ENCODE data around the gene ABCC8.

ABCC8 gene

DNA sequence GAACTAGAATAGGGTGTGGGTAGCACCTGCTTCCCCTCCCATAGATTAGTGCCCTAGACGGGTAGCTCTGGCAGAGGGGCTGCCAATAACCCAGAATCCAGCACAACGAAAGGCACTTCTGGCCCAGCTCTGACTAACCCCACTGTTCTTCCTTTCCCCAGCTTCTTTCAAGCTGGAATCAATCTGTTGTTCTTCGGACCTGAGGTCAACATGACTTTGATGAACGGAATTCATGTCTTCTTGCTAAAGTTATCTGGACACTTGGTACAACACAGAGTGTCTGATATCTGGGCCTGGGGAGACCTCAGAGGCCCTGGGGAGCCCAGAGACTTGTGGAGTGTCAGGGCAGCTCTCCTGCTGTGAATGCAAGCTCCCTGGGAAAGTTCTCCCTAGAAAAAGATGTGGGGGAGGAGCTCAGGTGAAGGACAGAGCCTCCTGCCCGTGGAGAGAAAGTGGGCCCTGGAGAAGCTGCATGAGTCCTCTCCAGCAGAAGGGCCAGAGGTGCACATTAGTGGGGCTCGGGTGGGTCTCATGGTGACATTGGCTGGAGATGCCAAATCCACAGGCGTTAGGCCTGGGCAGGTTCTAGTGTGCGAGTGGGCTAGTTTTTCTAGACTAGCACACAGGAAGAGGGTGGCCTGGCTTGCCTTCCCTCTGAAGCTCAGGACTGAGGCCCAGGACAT, 94.5 kb downstream of the ABCC8 start:
- H3K9ac ChIP-seq (ENCODE audit: low read length) = no peak overlapping the region
- H3K9me3 ChIP-seq (ENCODE audit: control insufficient read depth, low read depth, low read length) = peaks cover 10% of the 10 kb centered on the region
- no peaks in the 10 kb centered on the region for H3K4me1 ChIP-seq (ENCODE audit: control insufficient read depth, low read depth, low read length)
- H3K27ac ChIP-seq (ENCODE audit: low read length) = no peak overlapping the region
- no peaks in the 10 kb centered on the region for H3K36me3 ChIP-seq (ENCODE audit: control insufficient read depth, low read depth, low read length)
- H3K4me3 ChIP-seq (ENCODE audit: low read length) = no peak overlapping the region
- H3K27me3 ChIP-seq (ENCODE audit: control insufficient read depth, insufficient read depth, low read length) = no peaks in the 10 kb centered on the region

DNA sequence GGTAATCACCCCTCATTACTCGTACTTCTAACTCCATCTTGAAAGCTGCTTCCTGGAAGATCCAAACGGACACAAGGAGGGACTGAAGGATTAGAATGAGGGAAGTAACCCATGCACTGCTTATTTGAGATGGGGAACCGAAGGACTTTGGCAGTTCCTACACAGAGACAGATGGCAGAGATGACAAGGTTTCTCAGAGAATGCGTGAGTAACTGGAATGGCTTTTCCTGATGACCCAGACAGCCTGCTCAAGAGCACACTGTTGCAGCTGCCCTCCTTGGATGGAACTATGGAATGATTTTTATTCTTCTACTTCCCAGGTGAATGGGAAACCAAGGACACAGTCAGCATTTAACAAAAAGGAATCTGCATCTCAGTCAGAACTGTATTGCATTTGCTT, 95.5 kb downstream of the ABCC8 start:
- Histone ChIP-seq H3K4me3 (ENCODE audit: low read length) (no peak overlapping the region), H3K36me3 (ENCODE audit: control insufficient read depth, low read depth, low read length) (no peaks in the 10 kb centered on the region), H3K9ac (ENCODE audit: low read length) (no peak overlapping the region)

DNA sequence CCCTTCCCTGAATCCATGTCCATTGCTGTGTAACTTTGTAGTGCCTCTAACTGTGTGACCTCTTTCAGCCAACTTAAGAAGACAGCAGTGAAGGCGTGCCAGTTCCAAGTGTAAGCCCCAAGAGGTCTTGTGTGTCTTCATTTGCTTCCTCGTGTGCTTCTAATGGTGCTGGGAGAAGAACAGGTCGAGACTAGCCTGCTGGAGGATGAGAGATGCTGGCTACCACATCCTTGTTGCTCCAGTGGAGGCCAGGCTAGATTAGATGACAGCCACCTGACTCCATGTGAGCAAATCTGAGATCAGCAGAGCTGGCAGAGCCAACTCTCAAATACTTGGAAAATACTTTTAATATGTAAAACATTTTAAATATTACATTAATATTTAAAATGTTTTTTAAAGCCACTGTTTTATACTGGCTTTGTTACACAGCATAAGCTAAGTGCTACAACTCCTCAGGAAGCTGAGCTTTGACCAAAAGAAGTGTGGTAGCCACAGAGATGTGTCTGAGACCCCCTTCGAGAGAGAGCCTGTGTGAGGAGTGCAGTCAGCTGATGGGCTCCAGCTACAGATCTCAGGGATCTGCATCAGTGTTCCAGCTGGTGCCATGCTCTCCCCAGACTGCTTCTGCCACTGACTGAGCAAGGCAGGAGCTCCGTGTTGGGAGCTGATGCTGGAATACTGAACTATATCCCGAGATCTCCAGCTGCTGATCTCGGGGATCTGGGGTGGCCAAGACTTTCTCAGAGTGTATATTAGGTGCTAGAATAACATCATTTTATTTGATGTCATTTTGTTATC, 97.1 kb downstream of the ABCC8 start:
- Histone ChIP-seq H3K27ac (ENCODE audit: low read length) (no peak overlapping the region), H3K36me3 (ENCODE audit: control insufficient read depth, low read depth, low read length) (no peaks in the 10 kb centered on the region), H3K9ac (ENCODE audit: low read length) (no peak overlapping the region), H3K4me3 (ENCODE audit: low read length) (no peak overlapping the region), H3K27me3 (ENCODE audit: control insufficient read depth, insufficient read depth, low read length) (no peaks in the 10 kb centered on the region), H3K9me3 (ENCODE audit: control insufficient read depth, low read depth, low read length) (peaks cover 10% of the 10 kb centered on the region), H3K4me1 (ENCODE audit: control insufficient read depth, low read depth, low read length) (no peaks in the 10 kb centered on the region)

More for the DNA sequence above, 95.5 kb downstream of the ABCC8 start:
- Histone ChIP-seq H3K27me3 (ENCODE audit: control insufficient read depth, insufficient read depth, low read length) (no peaks in the 10 kb centered on the region), H3K4me1 (ENCODE audit: control insufficient read depth, low read depth, low read length) (no peaks in the 10 kb centered on the region), H3K27ac (ENCODE audit: low read length) (no peak overlapping the region), H3K9me3 (ENCODE audit: control insufficient read depth, low read depth, low read length) (peaks cover 10% of the 10 kb centered on the region)

DNA sequence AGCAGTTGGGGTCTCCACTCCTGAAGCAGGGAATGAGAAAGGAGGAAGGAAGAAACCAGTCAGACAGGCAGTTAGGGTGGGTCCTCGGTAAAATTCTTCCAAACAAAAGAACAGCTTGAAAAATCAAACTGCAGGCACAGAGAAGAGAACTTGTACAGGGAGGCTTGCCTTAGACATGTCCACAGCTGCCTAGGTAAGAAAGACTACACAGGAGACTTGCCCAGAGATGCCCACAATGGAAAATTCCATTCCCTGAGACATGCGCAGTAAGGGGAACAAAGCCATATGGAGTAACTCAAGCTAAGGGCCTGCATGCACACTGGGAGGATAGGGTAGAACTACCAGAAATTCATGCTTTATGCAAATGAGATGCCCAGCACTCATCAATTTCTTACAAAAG, 98.0 kb downstream of the ABCC8 start:
- no peaks in the 10 kb centered on the region for H3K4me1 ChIP-seq (ENCODE audit: control insufficient read depth, low read depth, low read length)
- no peaks in the 10 kb centered on the region for H3K36me3 ChIP-seq (ENCODE audit: control insufficient read depth, low read depth, low read length)
- H3K4me3 ChIP-seq (ENCODE audit: low read length) = no peak overlapping the region

DNA sequence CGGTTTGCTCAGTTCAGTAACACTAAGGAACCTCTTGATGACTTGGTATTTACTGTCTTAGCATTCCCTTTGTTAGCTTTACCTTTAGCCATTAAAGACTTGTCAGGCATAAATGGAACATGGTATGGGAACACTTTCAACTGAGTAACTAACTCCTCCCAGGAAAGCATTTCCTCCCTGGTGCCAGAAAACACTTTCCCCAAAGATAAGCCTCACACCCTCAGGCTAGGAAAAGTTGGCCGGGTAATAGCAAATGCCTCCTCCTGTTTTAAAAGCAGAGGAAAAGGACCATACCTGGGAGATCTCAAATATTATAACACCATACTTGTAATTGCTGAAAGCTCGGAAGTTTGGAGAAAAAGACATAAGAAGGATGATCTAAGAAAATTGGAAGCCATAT, 100.2 kb downstream of the ABCC8 start:
- Histone ChIP-seq H3K27ac (ENCODE audit: low read length) (no peak overlapping the region), H3K9ac (ENCODE audit: low read length) (no peak overlapping the region), H3K4me1 (ENCODE audit: control insufficient read depth, low read depth, low read length) (no peaks in the 10 kb centered on the region), H3K36me3 (ENCODE audit: control insufficient read depth, low read depth, low read length) (no peaks in the 10 kb centered on the region), H3K4me3 (ENCODE audit: low read length) (no peak overlapping the region), H3K9me3 (ENCODE audit: control insufficient read depth, low read depth, low read length) (peaks cover 28% of the 10 kb centered on the region), H3K27me3 (ENCODE audit: control insufficient read depth, insufficient read depth, low read length) (no peaks in the 10 kb centered on the region)

More for the DNA sequence above, 98.0 kb downstream of the ABCC8 start:
- Histone ChIP-seq H3K27me3 (ENCODE audit: control insufficient read depth, insufficient read depth, low read length) (no peaks in the 10 kb centered on the region), H3K27ac (ENCODE audit: low read length) (no peak overlapping the region), H3K9ac (ENCODE audit: low read length) (no peak overlapping the region), H3K9me3 (ENCODE audit: control insufficient read depth, low read depth, low read length) (peaks cover 10% of the 10 kb centered on the region)

DNA sequence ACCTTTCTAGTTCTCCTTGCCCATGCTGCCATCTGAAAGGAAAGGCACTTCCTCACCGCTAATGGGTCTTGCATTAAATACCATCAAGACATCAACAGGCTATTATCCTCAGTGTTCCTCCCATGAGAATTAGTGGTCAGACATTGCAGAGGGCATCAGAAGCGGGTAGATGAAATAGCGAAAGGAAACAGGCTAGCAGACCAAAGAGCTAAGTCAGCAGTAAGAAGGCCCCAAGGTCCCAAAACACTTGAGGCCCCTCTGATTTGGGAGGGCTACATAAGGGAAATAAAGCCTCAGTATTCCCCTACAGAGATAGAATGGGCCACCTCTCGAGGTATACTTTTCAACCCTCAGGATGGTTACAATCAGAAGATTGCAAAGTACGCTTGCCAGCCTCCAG, 101.1 kb downstream of the ABCC8 start:
- Histone ChIP-seq H3K9me3 (ENCODE audit: control insufficient read depth, low read depth, low read length) (peaks cover 36% of the 10 kb centered on the region), H3K27me3 (ENCODE audit: control insufficient read depth, insufficient read depth, low read length) (no peaks in the 10 kb centered on the region), H3K27ac (ENCODE audit: low read length) (no peak overlapping the region), H3K36me3 (ENCODE audit: control insufficient read depth, low read depth, low read length) (no peaks in the 10 kb centered on the region), H3K9ac (ENCODE audit: low read length) (no peak overlapping the region), H3K4me1 (ENCODE audit: control insufficient read depth, low read depth, low read length) (no peaks in the 10 kb centered on the region), H3K4me3 (ENCODE audit: low read length) (no peak overlapping the region)

DNA sequence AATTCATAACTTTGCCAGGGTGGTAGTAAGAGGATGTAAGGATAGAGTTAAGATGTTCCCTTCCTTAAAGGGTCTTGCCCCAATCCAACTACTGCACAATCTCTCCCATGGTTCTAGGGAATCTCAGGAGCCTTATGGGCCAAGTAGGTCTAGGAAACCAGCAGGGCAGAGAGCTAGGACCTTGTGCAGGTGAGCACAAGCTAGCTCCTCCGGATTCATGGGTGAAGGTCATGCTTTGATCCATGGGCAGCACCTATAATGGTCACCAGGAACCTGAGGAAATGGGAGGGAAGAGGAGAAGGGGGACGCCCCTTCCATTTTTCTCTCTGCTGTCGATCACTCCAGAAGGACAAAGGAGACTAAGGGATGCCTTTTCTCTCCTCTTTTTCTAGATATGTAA, 105.0 kb downstream of the ABCC8 start:
- Histone ChIP-seq H3K27ac (ENCODE audit: low read length) (no peak overlapping the region), H3K9ac (ENCODE audit: low read length) (no peak overlapping the region), H3K4me3 (ENCODE audit: low read length) (no peak overlapping the region), H3K9me3 (ENCODE audit: control insufficient read depth, low read depth, low read length) (peaks cover 41% of the 10 kb centered on the region), H3K27me3 (ENCODE audit: control insufficient read depth, insufficient read depth, low read length) (no peaks in the 10 kb centered on the region), H3K4me1 (ENCODE audit: control insufficient read depth, low read depth, low read length) (no peaks in the 10 kb centered on the region), H3K36me3 (ENCODE audit: control insufficient read depth, low read depth, low read length) (no peaks in the 10 kb centered on the region)

DNA sequence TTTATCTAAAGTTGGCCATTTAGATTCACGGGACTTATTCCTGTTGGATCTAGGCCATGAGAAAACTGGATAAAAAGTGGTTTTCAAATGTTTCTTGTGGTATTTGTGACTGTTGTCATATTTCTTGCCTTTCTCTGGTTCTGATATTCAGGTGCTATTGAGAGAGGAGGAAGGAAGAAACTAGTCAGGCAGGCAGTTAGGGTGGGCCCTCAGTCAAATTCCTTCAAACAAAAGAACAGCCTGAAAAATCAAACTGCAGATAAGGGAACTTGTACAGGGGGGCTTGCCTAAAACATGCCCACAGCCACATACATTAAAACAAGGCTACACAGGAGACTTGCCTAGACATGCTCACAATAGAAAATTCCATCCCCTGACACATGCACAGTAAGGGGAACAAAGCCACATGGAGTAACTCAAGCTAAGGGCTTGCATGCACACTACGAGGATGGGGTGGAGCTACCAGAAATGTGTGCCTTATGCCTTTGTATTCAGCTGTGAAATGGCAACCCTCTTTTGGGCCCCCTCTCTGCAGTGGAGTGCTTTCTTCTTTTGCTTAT, 106.9 kb downstream of the ABCC8 start:
- no peak overlapping the region for H3K27ac ChIP-seq (ENCODE audit: low read length)
- no peak overlapping the region for H3K9ac ChIP-seq (ENCODE audit: low read length)
- peaks cover 41% of the 10 kb centered on the region for H3K9me3 ChIP-seq (ENCODE audit: control insufficient read depth, low read depth, low read length)
- H3K27me3 ChIP-seq (ENCODE audit: control insufficient read depth, insufficient read depth, low read length) = no peaks in the 10 kb centered on the region
- H3K4me1 ChIP-seq (ENCODE audit: control insufficient read depth, low read depth, low read length) = no peaks in the 10 kb centered on the region
- H3K36me3 ChIP-seq (ENCODE audit: control insufficient read depth, low read depth, low read length) = no peaks in the 10 kb centered on the region
- no peak overlapping the region for H3K4me3 ChIP-seq (ENCODE audit: low read length)

DNA sequence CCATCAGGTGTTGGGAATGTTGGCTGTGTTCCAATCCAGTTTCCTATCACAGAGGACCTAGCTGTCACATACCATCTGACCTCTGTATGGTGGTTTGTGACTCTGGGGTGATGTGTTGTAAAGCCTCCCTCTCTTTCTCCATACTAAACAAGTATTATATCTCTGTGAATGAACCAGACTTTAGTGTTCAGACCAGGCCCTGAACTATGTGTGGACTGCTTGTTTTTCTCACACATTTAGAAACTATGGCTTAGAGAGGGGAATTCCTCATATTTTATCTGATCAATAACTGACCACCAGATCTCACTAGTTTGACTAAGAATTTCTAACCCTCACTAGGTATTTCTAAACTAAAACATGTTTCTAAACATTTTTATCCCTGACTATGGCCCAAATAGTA, 107.6 kb downstream of the ABCC8 start:
- H3K4me1 ChIP-seq (ENCODE audit: control insufficient read depth, low read depth, low read length) = no peaks in the 10 kb centered on the region
- H3K27me3 ChIP-seq (ENCODE audit: control insufficient read depth, insufficient read depth, low read length) = no peaks in the 10 kb centered on the region
- no peaks in the 10 kb centered on the region for H3K36me3 ChIP-seq (ENCODE audit: control insufficient read depth, low read depth, low read length)
- peaks cover 41% of the 10 kb centered on the region for H3K9me3 ChIP-seq (ENCODE audit: control insufficient read depth, low read depth, low read length)
- H3K4me3 ChIP-seq (ENCODE audit: low read length) = no peak overlapping the region
- no peak overlapping the region for H3K9ac ChIP-seq (ENCODE audit: low read length)
- no peak overlapping the region for H3K27ac ChIP-seq (ENCODE audit: low read length)

DNA sequence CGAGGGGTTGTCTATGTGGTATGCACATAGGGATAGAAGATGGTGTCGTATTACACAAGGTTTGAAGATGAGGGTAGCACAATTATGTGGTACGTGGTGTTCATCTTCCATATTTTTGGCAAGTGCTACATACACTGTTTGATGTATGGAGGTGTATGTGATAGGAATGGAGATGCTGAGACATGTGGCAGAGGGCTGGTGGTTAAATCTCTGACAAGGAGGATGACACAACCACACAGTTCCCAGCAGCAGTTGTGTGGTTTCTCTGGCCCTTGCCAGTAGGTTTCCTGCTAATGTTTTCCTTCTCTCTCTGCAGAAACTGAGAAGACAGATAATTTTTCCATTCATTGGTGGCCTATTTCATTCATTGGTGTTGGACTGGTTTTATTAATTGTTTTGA, 108.1 kb downstream of the ABCC8 start:
- no peaks in the 10 kb centered on the region for H3K27me3 ChIP-seq (ENCODE audit: control insufficient read depth, insufficient read depth, low read length)
- H3K4me1 ChIP-seq (ENCODE audit: control insufficient read depth, low read depth, low read length) = no peaks in the 10 kb centered on the region
- no peak overlapping the region for H3K9ac ChIP-seq (ENCODE audit: low read length)
- peaks cover 41% of the 10 kb centered on the region for H3K9me3 ChIP-seq (ENCODE audit: control insufficient read depth, low read depth, low read length)
- no peak overlapping the region for H3K27ac ChIP-seq (ENCODE audit: low read length)
- no peak overlapping the region for H3K4me3 ChIP-seq (ENCODE audit: low read length)
- H3K36me3 ChIP-seq (ENCODE audit: control insufficient read depth, low read depth, low read length) = no peaks in the 10 kb centered on the region

DNA sequence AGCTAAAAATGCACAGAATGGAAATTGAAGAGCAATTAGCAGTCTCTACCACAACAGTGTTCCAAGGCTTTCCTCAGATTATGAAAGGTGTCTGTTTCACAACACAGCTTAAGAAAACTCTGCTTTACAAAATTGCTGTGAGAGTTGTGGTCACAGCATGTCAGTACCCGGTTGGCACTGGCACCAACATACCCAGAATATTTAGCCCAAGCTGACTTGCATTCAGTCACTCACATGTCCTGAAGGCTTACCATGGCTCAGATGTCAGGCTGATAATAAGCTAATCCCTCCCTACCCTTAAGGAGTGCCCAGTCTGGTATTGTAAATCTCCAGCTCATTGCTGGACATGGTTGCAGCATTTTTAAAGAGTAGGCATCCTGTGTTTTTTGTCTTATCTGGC, 110.2 kb downstream of the ABCC8 start:
- H3K4me3 ChIP-seq (ENCODE audit: low read length) = no peak overlapping the region
- no peak overlapping the region for H3K27ac ChIP-seq (ENCODE audit: low read length)
- no peaks in the 10 kb centered on the region for H3K4me1 ChIP-seq (ENCODE audit: control insufficient read depth, low read depth, low read length)
- H3K9ac ChIP-seq (ENCODE audit: low read length) = no peak overlapping the region
- H3K9me3 ChIP-seq (ENCODE audit: control insufficient read depth, low read depth, low read length) = peaks cover 23% of the 10 kb centered on the region
- no peaks in the 10 kb centered on the region for H3K36me3 ChIP-seq (ENCODE audit: control insufficient read depth, low read depth, low read length)
- no peaks in the 10 kb centered on the region for H3K27me3 ChIP-seq (ENCODE audit: control insufficient read depth, insufficient read depth, low read length)

Data from iPS-18a (cell line).